Neural progenitor cell (in vitro differentiated cells): ENCODE results near the gene CFAP410.

Experiments
- CTCF ChIP-seq: fragments of 200-600 bp; sonication (generic); IDR thresholded peaks from 2 replicates; pipeline ENCODE4 v1.5.1; 2017; ENCODE audit warnings: antibody characterized with exemption, mild to moderate bottlenecking
- EZH2 ChIP-seq: fragments of 200-600 bp; sonication (generic); IDR thresholded peaks from 2 replicates; pipeline ENCODE4 v1.6.1; 2017; ENCODE audit warnings: antibody characterized with exemption, mild to moderate bottlenecking, moderate library complexity
- EZH2phosphoT487 ChIP-seq: fragments of 200-600 bp; sonication (generic); IDR thresholded peaks from 2 replicates; pipeline ENCODE4 v1.6.1; 2017; ENCODE audit warnings: antibody characterized with exemption

GRCh38 chr21:44324106-44324853 lies 14.9 kb downstream of the CFAP410 start:
- TF ChIP-seq EZH2 (no peak), CTCF (no peak), EZH2phosphoT487 (no peak)
